ENCODE data around the gene TMEM14B. TPM values are rescaled to one million over a fixed set of nuclear protein-coding genes. Genes with fewer than 3 reads are reported as not detected.

Gene TMEM14B
- total RNA-seq = 125 and 127 TPM in 2 replicates

DNA sequence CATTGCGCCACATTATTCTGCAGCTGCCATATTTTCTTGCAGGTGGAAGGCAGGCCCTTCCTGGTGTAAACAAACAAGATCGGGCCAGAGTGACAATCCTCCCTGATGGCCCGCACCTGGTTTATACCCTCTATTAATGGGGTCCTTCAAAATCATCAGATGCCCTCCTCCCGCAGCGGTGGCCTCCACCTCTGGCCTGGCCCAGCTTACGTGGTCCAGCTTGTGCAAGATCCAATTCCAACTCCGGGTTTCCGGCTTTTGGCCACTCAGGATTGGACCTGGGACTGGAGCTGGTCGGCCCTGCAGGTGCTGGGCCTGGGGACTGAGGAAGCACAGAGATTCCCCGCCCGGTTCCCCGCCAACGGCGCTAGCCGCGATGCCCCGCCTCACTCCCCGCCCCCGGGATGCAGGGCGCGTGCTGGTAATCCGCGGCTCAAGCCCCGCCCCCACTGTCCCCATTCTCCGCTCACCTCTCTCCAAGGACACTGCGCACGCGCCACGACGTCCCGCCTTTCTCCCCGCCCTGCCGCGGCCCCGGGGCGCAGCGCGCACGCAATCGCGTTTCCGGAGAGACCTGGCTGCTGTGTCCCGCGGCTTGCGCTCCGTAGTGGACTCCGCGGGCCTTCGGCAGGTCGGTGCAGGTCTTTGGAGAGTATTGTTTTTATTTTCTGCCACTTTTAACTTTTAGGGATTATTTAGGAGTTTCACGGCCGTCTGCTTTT is at the start of gene TMEM14B:
Gene TMEM14B, plus strand, starts transcription at position 555 of the 722 bp plus-strand sequence. CDS start 1,441 bp downstream, outside the sequence.

DNA sequence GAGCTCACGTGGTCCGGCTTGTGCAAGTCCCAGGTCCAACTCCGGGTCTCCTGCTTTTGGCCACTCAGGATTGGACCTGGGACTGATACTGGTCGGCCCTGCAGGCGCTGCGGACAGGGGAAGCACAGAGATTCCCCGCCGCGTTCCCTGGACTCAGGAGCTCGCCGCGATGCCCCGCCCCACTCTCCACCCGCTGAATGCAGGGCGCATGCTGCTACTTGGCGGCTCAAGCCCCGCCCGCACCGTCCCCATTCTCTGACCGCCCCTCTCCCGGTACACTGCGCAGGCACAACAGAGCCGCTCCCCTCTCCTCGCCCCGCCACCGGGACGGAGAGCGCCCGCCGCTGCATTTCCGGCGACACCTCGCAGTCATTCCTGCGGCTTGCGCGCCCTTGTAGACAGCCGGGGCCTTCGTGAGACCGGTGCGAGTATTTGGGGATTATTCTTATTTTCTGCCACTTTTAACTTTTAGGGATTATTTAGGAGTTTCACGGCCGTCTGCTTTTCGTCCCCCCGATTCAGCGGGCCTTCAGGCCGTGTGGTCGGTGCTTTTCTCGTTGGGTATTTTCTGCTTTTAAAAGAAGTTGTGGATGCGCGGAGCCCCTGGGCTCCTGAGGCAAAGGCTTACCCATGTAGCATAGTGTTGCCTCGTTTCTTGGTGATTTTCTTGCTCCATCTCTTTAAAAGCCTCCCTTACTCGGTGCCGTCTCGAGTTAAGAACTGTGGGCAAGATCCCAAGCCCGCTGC is 24.6 kb upstream of the TMEM14B start, which contains the start of gene TMEM14C:
Gene TMEM14C, plus strand, starts transcription at position 251 of the 747 bp plus-strand sequence. CDS start 1,544 bp downstream, outside the sequence.

Other genes starting within 250 kb of the TMEM14B start
- 9.3 and 10.0 TPM in 2 replicates for gene GCNT2, start 226.5 kb upstream of the TMEM14B start, total RNA-seq
- not detected in 2 replicates for gene C6orf52, start 53.2 kb upstream of the TMEM14B start, total RNA-seq
- 35.0 and 40.6 TPM in 2 replicates for gene PAK1IP1, start 52.8 kb upstream of the TMEM14B start, total RNA-seq
- gene TMEM14C, start 24.7 kb upstream of the TMEM14B start, total RNA-seq = 173 and 174 TPM in 2 replicates
- gene MAK, start 90.7 kb downstream of the TMEM14B start, total RNA-seq = 0.07 TPM in 1 of 2 replicates, not detected in the other
- not detected in 2 replicates for gene GCM2, start 134.2 kb downstream of the TMEM14B start, total RNA-seq
- gene SYCP2L, start 139.2 kb downstream of the TMEM14B start, total RNA-seq = not detected in 2 replicates

Measured in mammary microvascular endothelial cell (primary cell).